Measurements from ENCODE around the gene NFATC3.

NFATC3 gene

DNA sequence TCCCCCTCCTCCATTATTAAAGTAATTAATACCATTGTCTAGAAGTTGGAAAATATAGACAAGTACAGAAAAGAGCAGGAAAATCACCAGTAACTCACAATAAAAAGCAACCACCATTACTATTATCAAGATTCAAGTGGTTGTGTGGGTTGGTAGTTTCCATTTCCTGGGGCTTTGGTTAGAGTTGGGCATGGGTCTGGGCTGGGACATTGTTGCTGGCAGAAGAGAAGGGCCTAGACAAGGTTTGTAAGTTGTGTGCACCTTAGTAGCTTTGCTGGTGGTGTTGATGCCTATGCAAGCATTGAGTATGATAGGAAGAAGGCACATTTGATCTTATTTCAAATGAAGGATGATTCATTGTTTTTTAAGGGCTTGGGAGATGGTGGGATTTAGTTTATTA lies 25.4 kb upstream of the NFATC3 start:
- Histone ChIP-seq H3K9ac (no peak overlapping the region), H4K20me1 (ENCODE audit: insufficient read depth) (no peaks in the 10 kb centered on the region), H3K27me3 (ENCODE audit: insufficient read depth, low read depth) (no peaks in the 10 kb centered on the region), H2AFZ (ENCODE audit: low read depth) (no peak overlapping the region), H3K27ac (no peak overlapping the region), H3K79me2 (ENCODE audit: insufficient read depth, low read depth) (no peaks in the 10 kb centered on the region), H3K4me1 (ENCODE audit: low read depth, poor library complexity, severe bottlenecking) (no peaks in the 10 kb centered on the region), H3K36me3 (ENCODE audit: insufficient read depth) (no peaks in the 10 kb centered on the region), H3K4me2 (no peak overlapping the region), H3K4me3 (IDR thresholded peaks at IDR 0.05; ENCODE audit: insufficient read depth, low read depth, low read length) (no peak overlapping the region)
- TF ChIP-seq, protein P1, sequence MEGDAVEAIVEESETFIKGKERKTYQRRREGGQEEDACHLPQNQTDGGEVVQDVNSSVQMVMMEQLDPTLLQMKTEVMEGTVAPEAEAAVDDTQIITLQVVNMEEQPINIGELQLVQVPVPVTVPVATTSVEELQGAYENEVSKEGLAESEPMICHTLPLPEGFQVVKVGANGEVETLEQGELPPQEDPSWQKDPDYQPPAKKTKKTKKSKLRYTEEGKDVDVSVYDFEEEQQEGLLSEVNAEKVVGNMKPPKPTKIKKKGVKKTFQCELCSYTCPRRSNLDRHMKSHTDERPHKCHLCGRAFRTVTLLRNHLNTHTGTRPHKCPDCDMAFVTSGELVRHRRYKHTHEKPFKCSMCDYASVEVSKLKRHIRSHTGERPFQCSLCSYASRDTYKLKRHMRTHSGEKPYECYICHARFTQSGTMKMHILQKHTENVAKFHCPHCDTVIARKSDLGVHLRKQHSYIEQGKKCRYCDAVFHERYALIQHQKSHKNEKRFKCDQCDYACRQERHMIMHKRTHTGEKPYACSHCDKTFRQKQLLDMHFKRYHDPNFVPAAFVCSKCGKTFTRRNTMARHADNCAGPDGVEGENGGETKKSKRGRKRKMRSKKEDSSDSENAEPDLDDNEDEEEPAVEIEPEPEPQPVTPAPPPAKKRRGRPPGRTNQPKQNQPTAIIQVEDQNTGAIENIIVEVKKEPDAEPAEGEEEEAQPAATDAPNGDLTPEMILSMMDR (conservative IDR thresholded peaks at IDR 0.05; ENCODE audit: low read depth, low read length): no peak

DNA sequence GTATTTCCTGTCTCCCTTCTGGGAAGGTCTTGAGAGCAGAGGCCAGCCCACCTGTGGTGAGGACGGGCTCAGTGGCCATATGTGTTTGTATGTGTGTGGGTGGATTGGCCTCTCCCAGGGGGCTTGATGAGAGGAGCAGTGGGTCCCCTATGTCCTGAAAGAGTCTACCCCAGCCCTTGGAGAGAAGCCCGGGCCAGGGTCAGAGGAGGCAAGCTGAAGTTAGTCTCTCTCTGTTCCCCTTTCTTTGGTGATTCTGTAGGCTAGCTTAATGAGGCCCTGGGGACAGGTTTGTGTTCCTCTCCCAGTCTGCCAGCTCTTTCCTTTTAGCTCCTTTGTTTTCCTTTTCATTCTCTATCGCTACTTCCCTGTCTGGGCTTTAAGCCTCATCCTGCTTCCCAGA lies 23.8 kb upstream of the NFATC3 start:
- Histone ChIP-seq H3K4me1 (ENCODE audit: low read depth, poor library complexity, severe bottlenecking) (no peaks in the 10 kb centered on the region), H3K27me3 (ENCODE audit: insufficient read depth, low read depth) (no peaks in the 10 kb centered on the region)
- TF ChIP-seq, protein P1 (conservative IDR thresholded peaks at IDR 0.05; ENCODE audit: low read depth, low read length): no peak

DNA sequence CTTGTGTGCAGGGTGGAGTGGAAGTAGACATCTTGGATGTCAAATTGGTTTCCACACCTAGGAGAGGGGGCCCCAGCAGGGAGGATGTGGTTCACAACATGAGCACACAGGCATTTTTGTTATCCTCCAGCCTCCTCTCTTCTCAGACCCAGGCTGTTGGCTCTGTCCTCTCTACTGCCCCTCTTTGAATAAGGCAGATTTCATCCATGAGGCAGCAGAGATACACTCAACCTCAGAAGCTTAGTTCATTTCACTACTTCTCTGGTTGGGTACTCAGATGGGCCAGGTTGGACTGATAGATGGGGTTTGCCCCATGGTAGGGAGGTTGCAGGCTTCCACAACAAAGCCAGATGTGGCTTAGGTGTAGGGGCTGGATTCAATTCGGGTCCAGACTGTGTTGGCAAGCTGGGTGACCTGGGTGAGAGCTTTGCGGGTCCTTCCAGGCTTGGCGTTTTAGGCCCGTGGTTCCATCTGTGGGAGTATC lies 22.2 kb upstream of the NFATC3 start:
- Histone ChIP-seq H2AFZ (ENCODE audit: low read depth) (no peak overlapping the region), H4K20me1 (ENCODE audit: insufficient read depth) (no peaks in the 10 kb centered on the region), H3K79me2 (ENCODE audit: insufficient read depth, low read depth) (no peaks in the 10 kb centered on the region), H3K4me1 (ENCODE audit: low read depth, poor library complexity, severe bottlenecking) (no peaks in the 10 kb centered on the region), H3K9ac (no peak overlapping the region), H3K4me3 (IDR thresholded peaks at IDR 0.05; ENCODE audit: insufficient read depth, low read depth, low read length) (no peak overlapping the region), H3K27ac (no peak overlapping the region), H3K4me2 (no peak overlapping the region), H3K36me3 (ENCODE audit: insufficient read depth) (no peaks in the 10 kb centered on the region), H3K27me3 (ENCODE audit: insufficient read depth, low read depth) (no peaks in the 10 kb centered on the region)
- TF ChIP-seq, protein P1 (conservative IDR thresholded peaks at IDR 0.05; ENCODE audit: low read depth, low read length): no peak

More for the DNA sequence above, 23.8 kb upstream of the NFATC3 start:
- H3K27ac ChIP-seq: no peak overlapping the region
- no peak overlapping the region for H2AFZ ChIP-seq (ENCODE audit: low read depth)
- H3K4me2 ChIP-seq: no peak overlapping the region
- H3K4me3 ChIP-seq (IDR thresholded peaks at IDR 0.05; ENCODE audit: insufficient read depth, low read depth, low read length): no peak overlapping the region
- H4K20me1 ChIP-seq (ENCODE audit: insufficient read depth): no peaks in the 10 kb centered on the region
- no peak overlapping the region for H3K9ac ChIP-seq
- H3K79me2 ChIP-seq (ENCODE audit: insufficient read depth, low read depth): no peaks in the 10 kb centered on the region
- H3K36me3 ChIP-seq (ENCODE audit: insufficient read depth): no peaks in the 10 kb centered on the region

DNA sequence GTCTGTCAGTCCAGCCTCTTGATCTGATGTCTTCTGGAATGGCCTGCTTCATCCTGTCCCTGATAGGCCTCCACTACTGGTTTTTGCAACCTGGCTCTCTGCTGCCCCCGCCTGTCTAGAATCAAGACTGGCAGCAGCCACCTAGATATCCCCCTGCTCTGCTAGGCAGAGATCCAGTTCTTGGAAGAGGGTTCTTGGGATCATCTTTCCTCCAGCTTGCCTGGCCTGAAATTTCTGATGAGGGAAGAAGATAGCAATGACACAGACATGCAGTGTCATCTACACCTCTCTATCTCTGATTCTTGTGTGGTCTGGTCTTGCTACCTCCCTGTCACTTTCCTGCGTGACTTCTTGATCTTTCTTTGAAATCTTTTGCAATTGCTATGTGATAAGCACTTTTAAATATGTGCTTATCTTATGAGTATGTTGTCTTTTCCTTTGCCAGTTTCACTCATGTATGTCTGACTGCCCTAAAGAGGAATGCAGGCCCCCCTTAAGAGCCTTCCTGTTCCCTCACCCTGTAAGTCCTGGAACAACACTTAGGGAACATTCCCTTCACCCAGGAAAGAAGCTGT lies 20.3 kb upstream of the NFATC3 start:
- no peaks in the 10 kb centered on the region for H3K27me3 ChIP-seq (ENCODE audit: insufficient read depth, low read depth)
- H3K36me3 ChIP-seq (ENCODE audit: insufficient read depth): no peaks in the 10 kb centered on the region
- no peak overlapping the region for H3K27ac ChIP-seq
- no peaks in the 10 kb centered on the region for H4K20me1 ChIP-seq (ENCODE audit: insufficient read depth)
- H3K4me2 ChIP-seq: no peak overlapping the region
- no peaks in the 10 kb centered on the region for H3K4me1 ChIP-seq (ENCODE audit: low read depth, poor library complexity, severe bottlenecking)
- TF ChIP-seq, protein P1 (conservative IDR thresholded peaks at IDR 0.05; ENCODE audit: low read depth, low read length): peak; percentile 93
- H3K4me3 ChIP-seq (IDR thresholded peaks at IDR 0.05; ENCODE audit: insufficient read depth, low read depth, low read length): no peak overlapping the region
- no peaks in the 10 kb centered on the region for H3K79me2 ChIP-seq (ENCODE audit: insufficient read depth, low read depth)
- H2AFZ ChIP-seq (ENCODE audit: low read depth): no peak overlapping the region
- no peak overlapping the region for H3K9ac ChIP-seq

Measured in KMS-11 (cell line).